HG03565 (cell line): Measurements from ENCODE around the gene SMARCA4.
"Not testable (repeated sequence)": the region's sequence is repeated elsewhere in the genome, so short reads cannot be mapped to it uniquely, and the experiment has no call there.

ENCODE experiments used
- ATAC-seq: cut with Tn5 transposase; IDR thresholded peaks from one replicate; pipeline ENCODE4 v1.9.1; 2021; ENCODE audit warnings: mild to moderate bottlenecking, moderate library complexity; ENCODE audit not compliant: unreplicated experiment

The SMARCA4 gene

GRCh38 chr19:11092181-11092538, 131.3 kb downstream of the SMARCA4 start:
- no peak for ATAC-seq

GRCh38 chr19:11093689-11094238, 132.9 kb downstream of the SMARCA4 start:
- ATAC-seq: no peak

GRCh38 chr19:11094520-11094894, 133.7 kb downstream of the SMARCA4 start:
- no peak for ATAC-seq

- peak; percentile 45 for ATAC-seq
Observed at GRCh38 chr19:11096210-11096841, 135.5 kb downstream of the SMARCA4 start.

GRCh38 chr19:11097367-11097766, 136.5 kb downstream of the SMARCA4 start:
- ATAC-seq: not testable (repeated sequence)

GRCh38 chr19:11098327-11098726, 137.5 kb downstream of the SMARCA4 start:
- no peak for ATAC-seq

- no peak for ATAC-seq
Observed at GRCh38 chr19:11098861-11099260, 138.0 kb downstream of the SMARCA4 start.

- ATAC-seq: no peak
Observed at GRCh38 chr19:11100049-11100448, 139.2 kb downstream of the SMARCA4 start.

GRCh38 chr19:11101057-11101456, 140.2 kb downstream of the SMARCA4 start:
- ATAC-seq: no peak

- ATAC-seq: no peak
Observed at GRCh38 chr19:11102944-11103343, 142.1 kb downstream of the SMARCA4 start.

- ATAC-seq: not testable (repeated sequence)
Observed at GRCh38 chr19:11103667-11104066, 142.8 kb downstream of the SMARCA4 start.

GRCh38 chr19:11105014-11105636, 144.3 kb downstream of the SMARCA4 start:
- ATAC-seq: no peak

GRCh38 chr19:11106477-11106876, 145.6 kb downstream of the SMARCA4 start:
- ATAC-seq: no peak

- no peak for ATAC-seq
Observed at GRCh38 chr19:11108746-11109145, 147.9 kb downstream of the SMARCA4 start.

GRCh38 chr19:11111117-11111770, 150.4 kb downstream of the SMARCA4 start:
- ATAC-seq: no peak

- ATAC-seq: no peak
Observed at GRCh38 chr19:11111771-11112144, 150.9 kb downstream of the SMARCA4 start.
